ENCODE results near the gene DCLK2. TPM values are rescaled to one million over a fixed set of nuclear protein-coding genes. Genes with fewer than 3 reads are reported as not detected.

The DCLK2 gene
- polyA plus RNA-seq, 1 donor from 2014 or later: 134 TPM

DNA sequence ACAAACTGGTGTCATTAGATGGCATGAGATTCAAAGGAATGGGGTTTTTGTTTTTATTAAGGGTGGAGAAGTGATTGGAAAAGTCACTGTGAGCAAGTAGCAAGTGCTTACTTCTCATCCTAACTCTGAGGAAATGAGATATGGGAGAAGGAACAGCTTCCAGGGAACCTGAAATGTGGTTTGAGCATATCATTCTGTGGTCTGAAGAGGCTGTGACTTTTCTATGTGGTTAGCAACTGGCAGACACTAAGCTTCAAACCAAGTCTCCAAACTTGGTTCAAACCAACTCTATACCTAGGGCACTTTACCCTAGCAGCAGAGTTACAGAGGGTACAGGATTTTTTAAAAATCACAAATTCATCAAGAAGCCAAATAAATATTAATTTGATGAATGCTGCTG is 58.2 kb downstream of the DCLK2 start:
- Histone ChIP-seq H3K4me2 (ENCODE audit: low read length) (no peak overlapping the region), H3K27ac (ENCODE audit: low read length) (no peak overlapping the region), H4K20me1 (ENCODE audit: insufficient read depth) (no peaks in the 10 kb centered on the region), H3K9me2 (ENCODE audit: insufficient read depth, low read length) (no peaks in the 10 kb centered on the region), H3K79me2 (replicated peaks; ENCODE audit: insufficient read depth, low read length) (peaks cover 36% of the 10 kb centered on the region), H3F3A (ENCODE audit: insufficient read depth, low read length, poor library complexity, severe bottlenecking) (no peaks in the 10 kb centered on the region), H3K9me3 (ENCODE audit: low read length) (no peaks in the 10 kb centered on the region), H3K4me3 (ENCODE audit: low read length) (no peak overlapping the region), H3K9ac (ENCODE audit: low read length) (no peak overlapping the region), H3K36me3 (ENCODE audit: insufficient read depth, low read length) (no peaks in the 10 kb centered on the region), H2AFZ (ENCODE audit: low read depth, low read length) (no peak overlapping the region), H3K27me3 (ENCODE audit: insufficient read depth, low read depth, low read length) (no peaks in the 10 kb centered on the region)
- TF ChIP-seq REST (IDR thresholded peaks at IDR 0.05; ENCODE audit: borderline replicate concordance): no peak
- TF ChIP-seq POLR2AphosphoS5 (IDR thresholded peaks at IDR 0.05): no peak
- TF ChIP-seq EP300 (conservative IDR thresholded peaks at IDR 0.05; ENCODE audit: poor library complexity, severe bottlenecking): no peak
- TF ChIP-seq EZH2 (IDR thresholded peaks at IDR 0.05; ENCODE audit: borderline replicate concordance, insufficient read depth, low read length, poor library complexity, severe bottlenecking): no peak
- TF ChIP-seq TAF1 (IDR thresholded peaks at IDR 0.05; ENCODE audit: low read depth): no peak
- TF ChIP-seq, protein P1, sequence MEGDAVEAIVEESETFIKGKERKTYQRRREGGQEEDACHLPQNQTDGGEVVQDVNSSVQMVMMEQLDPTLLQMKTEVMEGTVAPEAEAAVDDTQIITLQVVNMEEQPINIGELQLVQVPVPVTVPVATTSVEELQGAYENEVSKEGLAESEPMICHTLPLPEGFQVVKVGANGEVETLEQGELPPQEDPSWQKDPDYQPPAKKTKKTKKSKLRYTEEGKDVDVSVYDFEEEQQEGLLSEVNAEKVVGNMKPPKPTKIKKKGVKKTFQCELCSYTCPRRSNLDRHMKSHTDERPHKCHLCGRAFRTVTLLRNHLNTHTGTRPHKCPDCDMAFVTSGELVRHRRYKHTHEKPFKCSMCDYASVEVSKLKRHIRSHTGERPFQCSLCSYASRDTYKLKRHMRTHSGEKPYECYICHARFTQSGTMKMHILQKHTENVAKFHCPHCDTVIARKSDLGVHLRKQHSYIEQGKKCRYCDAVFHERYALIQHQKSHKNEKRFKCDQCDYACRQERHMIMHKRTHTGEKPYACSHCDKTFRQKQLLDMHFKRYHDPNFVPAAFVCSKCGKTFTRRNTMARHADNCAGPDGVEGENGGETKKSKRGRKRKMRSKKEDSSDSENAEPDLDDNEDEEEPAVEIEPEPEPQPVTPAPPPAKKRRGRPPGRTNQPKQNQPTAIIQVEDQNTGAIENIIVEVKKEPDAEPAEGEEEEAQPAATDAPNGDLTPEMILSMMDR (IDR thresholded peaks at IDR 0.05; ENCODE audit: poor library complexity, severe bottlenecking): no peak
- TF ChIP-seq SMC3 (conservative IDR thresholded peaks at IDR 0.05; ENCODE audit: poor library complexity): no peak

DNA sequence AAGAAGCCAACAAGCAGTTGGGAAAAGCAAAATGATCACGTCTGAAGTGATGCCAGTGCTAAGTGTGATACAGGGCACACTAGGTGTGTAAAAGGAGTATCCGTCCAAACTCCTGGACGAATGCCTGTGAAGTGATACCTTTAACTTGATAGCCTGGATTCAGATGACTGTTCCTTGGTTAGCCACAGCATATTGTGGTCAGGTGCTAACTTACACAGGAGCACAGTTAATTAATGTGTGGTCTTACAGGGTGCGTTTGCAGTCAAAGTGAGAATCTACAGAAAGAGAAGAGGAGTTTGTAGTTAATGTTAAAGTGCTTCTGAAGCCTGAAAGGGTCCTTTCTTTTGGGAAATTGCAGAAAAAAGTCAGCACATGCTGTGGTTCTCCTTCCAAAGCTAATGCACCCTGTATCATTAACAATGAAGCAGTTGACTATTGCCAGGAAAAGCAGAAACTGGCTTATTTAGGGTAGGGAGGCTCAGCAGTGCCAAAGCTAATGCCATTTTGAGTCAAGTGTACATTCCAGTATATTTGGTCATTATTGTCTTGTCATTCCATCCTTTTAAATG is 61.1 kb downstream of the DCLK2 start:
- Histone ChIP-seq H3K9me2 (ENCODE audit: insufficient read depth, low read length) (no peaks in the 10 kb centered on the region), H3K36me3 (ENCODE audit: insufficient read depth, low read length) (no peaks in the 10 kb centered on the region), H3K9ac (ENCODE audit: low read length) (no peak overlapping the region), H4K20me1 (ENCODE audit: insufficient read depth) (no peaks in the 10 kb centered on the region), H3K79me2 (replicated peaks; ENCODE audit: insufficient read depth, low read length) (peaks cover 17% of the 10 kb centered on the region), H3K4me3 (ENCODE audit: low read length) (no peak overlapping the region), H3F3A (ENCODE audit: insufficient read depth, low read length, poor library complexity, severe bottlenecking) (peaks cover 6% of the 10 kb centered on the region), H3K27ac (ENCODE audit: low read length) (no peak overlapping the region), H2AFZ (ENCODE audit: low read depth, low read length) (no peak overlapping the region), H3K4me2 (ENCODE audit: low read length) (no peak overlapping the region), H3K27me3 (ENCODE audit: insufficient read depth, low read depth, low read length) (no peaks in the 10 kb centered on the region), H3K9me3 (ENCODE audit: low read length) (peaks cover 3% of the 10 kb centered on the region)
- no peak for TF ChIP-seq REST (IDR thresholded peaks at IDR 0.05; ENCODE audit: borderline replicate concordance)
- TF ChIP-seq TAF1 (IDR thresholded peaks at IDR 0.05; ENCODE audit: low read depth): no peak
- no peak for TF ChIP-seq RAD21 (conservative IDR thresholded peaks at IDR 0.05)
- no peak for TF ChIP-seq MXI1 (conservative IDR thresholded peaks at IDR 0.05; ENCODE audit: poor library complexity, severe bottlenecking)
